GM20431 (cell line): ENCODE results near the gene BMPR2.

Source experiments
- in situ Hi-C: fragments of 300-500 bp; cut with MseI, MboI; formaldehyde crosslinking; loops from one replicate; pipeline ENCODE4 v1.15.0; 2020; ENCODE audit warnings: low sequenced_read_pairs; ENCODE audit not compliant: unreplicated experiment

Gene BMPR2

GRCh38 chr2:202582846-202583245 is 206.7 kb downstream of the BMPR2 start:
- in situ Hi-C loops, result loop anchor here (25.0 kb wide), 1 partner anchor 879 kb away; no protein-coding TSS in a partner anchor

GRCh38 chr2:202583709-202584219 is 207.6 kb downstream of the BMPR2 start:
- in situ Hi-C loops, result loop anchor here (25.0 kb wide), 1 partner anchor 879 kb away; no protein-coding TSS in a partner anchor

- in situ Hi-C loops, result loop anchor here (25.0 kb wide), 1 partner anchor 873 kb away; no protein-coding TSS in a partner anchor
Measured at GRCh38 chr2:202588647-202589581, 212.8 kb downstream of the BMPR2 start.

GRCh38 chr2:202589582-202589949 is 213.4 kb downstream of the BMPR2 start:
- in situ Hi-C loops, result loop anchor here (25.0 kb wide), 1 partner anchor 873 kb away; no protein-coding TSS in a partner anchor

GRCh38 chr2:202592566-202592965 is 216.4 kb downstream of the BMPR2 start:
- in situ Hi-C loops, result loop anchor here (25.0 kb wide), 1 partner anchor 870 kb away; no protein-coding TSS in a partner anchor

- in situ Hi-C loops, result loop anchor here (25.0 kb wide), 1 partner anchor 863 kb away; no protein-coding TSS in a partner anchor
Measured at GRCh38 chr2:202599105-202599504, 223.0 kb downstream of the BMPR2 start.

- in situ Hi-C loops, result loop anchor here (25.0 kb wide), 1 partner anchor 862 kb away; no protein-coding TSS in a partner anchor
Measured at GRCh38 chr2:202599911-202600310, 223.8 kb downstream of the BMPR2 start.

GRCh38 chr2:202604699-202605098 is 228.6 kb downstream of the BMPR2 start:
- in situ Hi-C loops, result no loop called here

- in situ Hi-C loops, result no loop called here
Measured at GRCh38 chr2:202605174-202605573, 229.0 kb downstream of the BMPR2 start.

- in situ Hi-C loops, result no loop called here
Measured at GRCh38 chr2:202608142-202608852, 232.2 kb downstream of the BMPR2 start.

- in situ Hi-C loops, result no loop called here
Measured at GRCh38 chr2:202609381-202610145, 233.4 kb downstream of the BMPR2 start.

- in situ Hi-C loops, result no loop called here
Measured at GRCh38 chr2:202610380-202610779, 234.3 kb downstream of the BMPR2 start.

- in situ Hi-C loops, result no loop called here
Measured at GRCh38 chr2:202612145-202612544, 236.0 kb downstream of the BMPR2 start.

GRCh38 chr2:202613479-202613878 is 237.4 kb downstream of the BMPR2 start:
- in situ Hi-C loops, result no loop called here
